ENCODE data around the gene ACTC1.

DNA sequence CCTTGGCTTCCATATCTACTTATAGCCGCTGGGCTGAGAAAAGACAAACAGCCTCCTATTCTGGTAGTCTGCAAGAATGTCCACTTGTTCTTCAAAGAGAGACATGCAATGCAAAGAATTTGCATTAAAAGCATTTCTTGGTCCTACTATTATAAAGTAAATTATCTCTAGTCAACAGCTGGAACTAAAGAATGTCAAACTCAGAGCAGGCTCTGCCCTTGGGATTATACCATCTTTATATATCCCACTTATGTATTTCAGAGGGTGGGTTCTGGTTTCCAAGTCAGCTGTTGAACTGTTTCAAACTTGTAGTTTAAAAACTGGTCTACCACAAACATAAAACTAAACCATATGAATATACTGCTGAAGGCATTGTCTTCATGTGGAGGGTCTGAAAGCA lies 7.0 kb upstream of the ACTC1 start:
- TF ChIP-seq EP300 (IDR thresholded peaks at IDR 0.05) = no peak
- TF ChIP-seq, protein P1, sequence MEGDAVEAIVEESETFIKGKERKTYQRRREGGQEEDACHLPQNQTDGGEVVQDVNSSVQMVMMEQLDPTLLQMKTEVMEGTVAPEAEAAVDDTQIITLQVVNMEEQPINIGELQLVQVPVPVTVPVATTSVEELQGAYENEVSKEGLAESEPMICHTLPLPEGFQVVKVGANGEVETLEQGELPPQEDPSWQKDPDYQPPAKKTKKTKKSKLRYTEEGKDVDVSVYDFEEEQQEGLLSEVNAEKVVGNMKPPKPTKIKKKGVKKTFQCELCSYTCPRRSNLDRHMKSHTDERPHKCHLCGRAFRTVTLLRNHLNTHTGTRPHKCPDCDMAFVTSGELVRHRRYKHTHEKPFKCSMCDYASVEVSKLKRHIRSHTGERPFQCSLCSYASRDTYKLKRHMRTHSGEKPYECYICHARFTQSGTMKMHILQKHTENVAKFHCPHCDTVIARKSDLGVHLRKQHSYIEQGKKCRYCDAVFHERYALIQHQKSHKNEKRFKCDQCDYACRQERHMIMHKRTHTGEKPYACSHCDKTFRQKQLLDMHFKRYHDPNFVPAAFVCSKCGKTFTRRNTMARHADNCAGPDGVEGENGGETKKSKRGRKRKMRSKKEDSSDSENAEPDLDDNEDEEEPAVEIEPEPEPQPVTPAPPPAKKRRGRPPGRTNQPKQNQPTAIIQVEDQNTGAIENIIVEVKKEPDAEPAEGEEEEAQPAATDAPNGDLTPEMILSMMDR (IDR thresholded peaks at IDR 0.05) = no peak
- TF ChIP-seq POLR2AphosphoS5 (IDR thresholded peaks at IDR 0.05) = no peak

Data from stomach (tissue), 4 donors.